LNCAP (cell line): ENCODE results near the gene VWA5B2.
A peak's percentile ranks its signal among the peaks of the same experiment; 100 is the strongest.

Experiments used
- CTCF ChIP-seq: fragments of 450-650 bp; IDR thresholded peaks from 2 replicates; pipeline ENCODE4 v1.5.1; 2017; ENCODE audit warnings: mild to moderate bottlenecking

VWA5B2 gene

DNA sequence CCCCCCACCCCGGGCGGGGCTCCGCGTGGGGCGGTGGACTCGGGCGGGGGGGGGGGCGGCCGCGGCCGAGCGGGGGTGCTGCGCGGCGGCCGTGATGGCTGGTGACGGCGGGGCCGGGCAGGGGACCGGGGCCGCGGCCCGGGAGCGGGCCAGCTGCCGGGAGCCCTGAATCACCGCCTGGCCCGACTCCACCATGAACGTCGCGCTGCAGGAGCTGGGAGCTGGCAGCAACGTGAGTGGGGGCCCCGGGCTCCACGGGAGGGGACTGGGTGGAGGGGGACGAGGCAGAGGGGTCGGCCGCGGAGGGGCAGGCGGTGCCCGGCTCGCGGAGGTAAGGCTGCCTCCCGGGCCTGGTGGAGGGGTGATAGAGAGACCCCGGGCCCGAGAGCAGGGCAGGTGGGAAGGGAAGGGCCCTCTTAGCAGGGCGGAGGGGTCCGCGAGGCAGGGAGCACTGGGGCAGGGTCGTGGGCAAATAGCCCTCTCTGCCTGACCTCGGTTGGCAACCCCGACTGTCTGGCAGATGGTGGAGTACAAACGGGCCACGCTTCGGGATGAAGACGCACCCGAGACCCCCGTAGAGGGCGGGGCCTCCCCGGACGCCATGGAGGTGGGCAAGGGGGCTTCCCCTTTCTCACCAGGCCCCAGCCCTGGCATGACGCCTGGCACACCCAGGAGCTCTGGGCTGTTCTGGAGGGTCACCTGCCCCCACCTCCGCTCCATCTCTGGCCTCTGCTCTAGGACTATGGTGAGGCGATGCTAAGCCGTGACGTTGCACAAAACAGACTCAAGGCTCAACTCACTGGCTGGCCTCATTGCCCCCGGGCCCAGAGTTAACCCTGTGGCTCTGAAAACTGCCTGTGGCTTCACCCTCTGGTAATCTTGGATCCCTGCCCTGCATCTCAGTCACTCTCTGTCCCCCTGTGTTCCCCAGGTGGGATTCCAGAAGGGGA is 46.9 kb downstream of the VWA5B2 start, which contains the start of gene ECE2:
TSS of gene ECE2 (plus strand) at position 62 of the 950 bp plus-strand sequence. CDS start at position 194, 132 bp downstream.
- TF ChIP-seq CTCF = no peak

DNA sequence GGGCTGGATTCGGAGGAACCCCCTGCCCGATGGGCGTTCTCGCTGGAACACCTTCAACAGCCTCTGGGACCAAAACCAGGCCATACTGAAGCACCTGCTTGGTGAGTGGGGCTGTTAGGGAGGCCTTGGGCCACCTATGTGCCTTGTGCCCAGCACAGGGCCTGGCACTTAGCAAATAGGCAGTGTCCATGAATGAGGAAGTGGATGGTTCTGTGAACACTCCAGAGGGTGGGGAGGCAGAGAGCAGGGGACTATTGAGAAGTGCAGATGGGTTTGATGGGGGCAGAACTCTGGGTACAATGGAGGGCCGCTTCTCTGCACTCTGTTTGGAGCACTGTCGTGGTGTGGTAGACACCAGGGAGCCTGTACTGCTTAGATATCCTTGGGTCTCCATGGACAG is 48.0 kb downstream of the VWA5B2 start:
- no peak for TF ChIP-seq CTCF

DNA sequence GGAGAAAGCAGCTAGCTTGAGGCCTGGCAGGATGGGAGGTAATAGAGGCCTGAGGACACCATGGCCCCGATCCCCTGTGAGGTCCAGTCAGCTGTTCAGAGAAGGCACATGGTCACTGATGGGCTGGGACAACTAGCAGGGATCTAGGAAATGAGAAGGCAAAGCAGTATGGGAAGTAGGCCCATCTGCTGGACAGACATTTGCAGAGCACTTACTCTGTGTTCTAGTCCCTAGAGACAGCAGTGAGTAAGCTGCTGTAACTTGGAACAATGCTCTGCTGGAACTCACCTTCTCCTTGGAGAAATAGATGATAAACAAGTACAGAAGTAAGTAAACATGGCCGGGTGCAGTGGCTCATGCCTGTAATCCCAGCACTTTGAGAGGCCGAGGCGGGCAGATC is 53.6 kb downstream of the VWA5B2 start:
- no peak for TF ChIP-seq CTCF

- TF ChIP-seq CTCF = no peak
Measured at GRCh38 chr3:184283681-184284080, 54.3 kb downstream of the VWA5B2 start.

GRCh38 chr3:184284696-184285095 is 55.3 kb downstream of the VWA5B2 start:
- peak; percentile 66 for TF ChIP-seq CTCF

DNA sequence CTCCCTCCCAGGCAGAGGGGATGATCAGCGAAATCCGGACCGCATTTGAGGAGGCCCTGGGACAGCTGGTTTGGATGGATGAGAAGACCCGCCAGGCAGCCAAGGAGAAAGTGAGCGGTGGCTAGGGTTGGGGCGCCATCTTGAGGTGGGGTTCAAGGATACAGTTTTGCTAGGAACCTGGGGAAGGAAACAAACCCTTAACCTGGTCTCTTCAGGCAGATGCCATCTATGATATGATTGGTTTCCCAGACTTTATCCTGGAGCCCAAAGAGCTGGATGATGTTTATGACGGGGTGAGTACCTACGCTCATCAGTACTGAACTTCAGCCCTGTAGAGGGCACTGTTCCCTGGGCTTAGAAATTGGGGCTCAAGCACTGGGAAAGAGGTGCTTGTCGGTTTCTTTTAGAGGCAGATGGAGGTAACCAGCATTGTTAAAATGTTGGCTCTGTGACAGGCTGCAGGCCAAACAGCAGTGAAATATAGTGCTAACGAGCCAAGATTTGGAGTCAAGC is 60.1 kb downstream of the VWA5B2 start:
- TF ChIP-seq CTCF = peak; percentile 76

GRCh38 chr3:184290331-184290730 is 60.9 kb downstream of the VWA5B2 start:
- TF ChIP-seq CTCF = no peak
